ENCODE data around the gene NOL11.
"Not testable (repeated sequence)": the region's sequence is repeated elsewhere in the genome, so short reads cannot be mapped to it uniquely, and the experiment has no call there.

Gene NOL11

DNA sequence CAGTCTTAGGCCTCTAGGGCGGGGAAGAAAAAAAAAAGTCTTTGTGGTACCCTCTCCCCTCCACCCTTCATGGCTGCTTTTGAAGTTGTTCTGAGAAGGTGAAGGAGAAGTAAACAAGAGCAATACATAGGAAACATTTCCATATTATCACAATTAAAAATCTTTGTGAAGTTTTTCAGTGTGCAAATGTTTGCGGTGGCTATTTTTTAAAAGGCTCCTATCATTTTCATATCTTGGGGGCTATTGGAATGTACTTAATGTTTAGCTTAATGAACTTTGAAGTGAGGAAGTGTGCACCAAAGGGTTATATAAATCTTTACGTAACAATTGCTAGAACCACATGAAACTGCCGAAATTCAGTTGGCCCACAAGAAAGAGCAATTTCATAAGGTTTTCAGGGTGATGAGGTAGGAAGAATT is 7.6 kb downstream of the NOL11 start:
- in situ Hi-C loops (cut with HindIII; ENCODE audit: low pct_ligation_motif_present, low sequenced_read_pairs): no loop called here
- no peak for DNase-seq
- TF ChIP-seq, protein P1, sequence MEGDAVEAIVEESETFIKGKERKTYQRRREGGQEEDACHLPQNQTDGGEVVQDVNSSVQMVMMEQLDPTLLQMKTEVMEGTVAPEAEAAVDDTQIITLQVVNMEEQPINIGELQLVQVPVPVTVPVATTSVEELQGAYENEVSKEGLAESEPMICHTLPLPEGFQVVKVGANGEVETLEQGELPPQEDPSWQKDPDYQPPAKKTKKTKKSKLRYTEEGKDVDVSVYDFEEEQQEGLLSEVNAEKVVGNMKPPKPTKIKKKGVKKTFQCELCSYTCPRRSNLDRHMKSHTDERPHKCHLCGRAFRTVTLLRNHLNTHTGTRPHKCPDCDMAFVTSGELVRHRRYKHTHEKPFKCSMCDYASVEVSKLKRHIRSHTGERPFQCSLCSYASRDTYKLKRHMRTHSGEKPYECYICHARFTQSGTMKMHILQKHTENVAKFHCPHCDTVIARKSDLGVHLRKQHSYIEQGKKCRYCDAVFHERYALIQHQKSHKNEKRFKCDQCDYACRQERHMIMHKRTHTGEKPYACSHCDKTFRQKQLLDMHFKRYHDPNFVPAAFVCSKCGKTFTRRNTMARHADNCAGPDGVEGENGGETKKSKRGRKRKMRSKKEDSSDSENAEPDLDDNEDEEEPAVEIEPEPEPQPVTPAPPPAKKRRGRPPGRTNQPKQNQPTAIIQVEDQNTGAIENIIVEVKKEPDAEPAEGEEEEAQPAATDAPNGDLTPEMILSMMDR (IDR thresholded peaks at IDR 0.05; ENCODE audit: low read depth, low read length, missing control alignments): no peak
- Histone ChIP-seq H3K27ac (no peak overlapping the region), H3K27me3 (replicated peaks) (no peaks in the 10 kb centered on the region), H3K36me3 (replicated peaks) (peaks cover 64% of the 10 kb centered on the region), H3K4me3 (ENCODE audit: low read depth, low read length) (no peak overlapping the region)

GRCh38 chr17:67725807-67726206 is 8.1 kb downstream of the NOL11 start:
- in situ Hi-C loops (cut with HindIII; ENCODE audit: low pct_ligation_motif_present, low sequenced_read_pairs): no loop called here
- peaks cover 61% of the 10 kb centered on the region for H3K36me3 ChIP-seq (replicated peaks)
- H3K27ac ChIP-seq: no peak overlapping the region

GRCh38 chr17:67727152-67728039 is 9.7 kb downstream of the NOL11 start:
- H3K27ac ChIP-seq; in situ Hi-C loops (cut with HindIII; ENCODE audit: low pct_ligation_motif_present, low sequenced_read_pairs): not testable (repeated sequence)

More at GRCh38 chr17:67725807-67726206, 8.1 kb downstream of the NOL11 start:
- Histone ChIP-seq H3K27me3 (replicated peaks) (no peaks in the 10 kb centered on the region), H3K4me3 (ENCODE audit: low read depth, low read length) (no peak overlapping the region)
- TF ChIP-seq, protein P1 (IDR thresholded peaks at IDR 0.05; ENCODE audit: low read depth, low read length, missing control alignments): no peak
- no peak for DNase-seq

DNA sequence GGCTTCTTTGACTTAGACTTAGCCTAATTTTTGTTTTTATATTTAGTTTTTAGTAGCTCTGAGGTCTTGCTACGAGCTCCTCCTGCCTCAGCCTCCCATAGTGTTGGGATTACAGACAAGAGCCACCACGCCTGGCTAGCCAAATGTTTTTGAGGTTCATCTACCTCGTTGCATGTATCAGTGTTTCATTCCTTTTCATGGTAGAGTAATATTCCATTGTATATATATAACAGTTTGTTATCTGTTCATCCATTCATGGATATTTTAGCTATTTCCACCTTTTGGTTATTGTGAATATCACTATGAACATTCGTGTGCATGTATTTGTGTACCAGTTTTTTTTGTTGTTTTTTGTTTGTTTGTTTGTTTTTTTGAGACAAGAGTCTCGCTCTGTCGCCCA is 12.2 kb downstream of the NOL11 start:
- TF ChIP-seq, protein P1 (IDR thresholded peaks at IDR 0.05; ENCODE audit: low read depth, low read length, missing control alignments): no peak
- Histone ChIP-seq H3K4me3 (ENCODE audit: low read depth, low read length) (no peak overlapping the region), H3K27me3 (replicated peaks) (no peaks in the 10 kb centered on the region), H3K27ac (no peak overlapping the region), H3K36me3 (replicated peaks) (peaks cover 49% of the 10 kb centered on the region)
- in situ Hi-C loops (cut with HindIII; ENCODE audit: low pct_ligation_motif_present, low sequenced_read_pairs): no loop called here
- no peak for DNase-seq

More at GRCh38 chr17:67727152-67728039, 9.7 kb downstream of the NOL11 start:
- H3K27me3 ChIP-seq (replicated peaks); H3K4me3 ChIP-seq (ENCODE audit: low read depth, low read length); DNase-seq: not testable (repeated sequence)
- H3K36me3 ChIP-seq (replicated peaks): peaks cover 56% of the 10 kb centered on the region

DNA sequence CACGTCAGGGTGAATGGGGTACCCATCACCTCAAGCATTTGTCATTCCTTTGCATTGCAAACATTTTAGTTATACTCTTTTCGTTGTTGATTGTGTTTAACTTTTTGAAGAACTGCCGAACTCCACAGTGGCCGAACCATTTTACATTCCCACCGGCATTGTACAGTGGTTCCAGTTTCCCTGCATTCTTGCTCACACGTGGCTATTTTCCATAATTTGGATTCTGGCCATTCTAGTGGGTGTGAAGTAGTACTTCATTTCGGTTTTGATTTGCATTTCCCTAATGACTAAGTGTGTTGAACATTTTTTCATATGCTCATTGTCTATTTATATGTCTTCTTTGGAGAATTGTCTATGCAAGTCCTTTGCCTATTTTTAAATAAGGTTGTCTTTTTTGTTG is 13.0 kb downstream of the NOL11 start:
- DNase-seq: no peak
- no peaks in the 10 kb centered on the region for H3K27me3 ChIP-seq (replicated peaks)
- in situ Hi-C loops (cut with HindIII; ENCODE audit: low pct_ligation_motif_present, low sequenced_read_pairs): no loop called here
- H3K4me3 ChIP-seq (ENCODE audit: low read depth, low read length): no peak overlapping the region
- no peak overlapping the region for H3K27ac ChIP-seq
- H3K36me3 ChIP-seq (replicated peaks): peaks cover 48% of the 10 kb centered on the region
- TF ChIP-seq, protein P1 (IDR thresholded peaks at IDR 0.05; ENCODE audit: low read depth, low read length, missing control alignments): no peak

GRCh38 chr17:67733449-67733848 is 15.7 kb downstream of the NOL11 start:
- no peak overlapping the region for H3K27ac ChIP-seq
- peaks cover 47% of the 10 kb centered on the region for H3K36me3 ChIP-seq (replicated peaks)
- H3K4me3 ChIP-seq (ENCODE audit: low read depth, low read length): no peak overlapping the region
- H3K27me3 ChIP-seq (replicated peaks): no peaks in the 10 kb centered on the region
- DNase-seq: no peak
- in situ Hi-C loops (cut with HindIII; ENCODE audit: low pct_ligation_motif_present, low sequenced_read_pairs): no loop called here
- TF ChIP-seq, protein P1 (IDR thresholded peaks at IDR 0.05; ENCODE audit: low read depth, low read length, missing control alignments): no peak
